ENCODE results near the gene MEIKIN.

DNA sequence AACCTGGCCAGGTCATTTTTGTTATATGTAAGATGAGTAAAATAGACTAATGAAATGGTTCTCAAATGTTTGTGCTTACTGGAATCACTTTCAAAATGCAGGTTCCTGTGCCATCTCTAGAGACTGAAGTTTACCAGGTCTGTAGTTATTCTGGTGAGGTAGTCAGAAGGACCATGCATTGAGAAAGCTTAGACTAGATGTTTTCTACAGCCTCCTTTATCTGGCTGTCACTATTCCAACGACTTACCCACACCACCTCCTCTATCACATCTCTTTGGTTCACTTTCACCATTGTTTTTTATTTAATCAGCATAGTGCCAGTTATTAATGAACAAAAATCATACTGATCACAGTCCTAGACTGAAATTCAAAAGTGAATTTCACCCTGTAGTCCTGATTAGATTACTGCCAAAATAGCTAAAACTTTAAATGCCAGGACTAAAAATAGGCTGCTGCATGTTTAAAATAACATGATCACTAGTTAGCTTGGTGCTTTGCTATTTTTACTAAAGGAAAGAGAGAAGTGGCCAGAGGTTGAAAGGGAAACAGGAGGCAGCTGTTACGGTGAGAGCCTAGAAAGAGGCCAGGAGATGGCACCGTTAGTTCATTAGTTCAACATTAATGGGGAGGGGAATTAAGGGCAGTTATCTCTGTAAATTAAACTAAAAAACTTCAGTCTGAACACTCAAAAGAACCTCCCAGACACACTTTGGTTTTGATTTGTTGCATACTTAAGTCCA lies 134.8 kb downstream of the MEIKIN start:
- no peak for TF ChIP-seq CTCF (IDR thresholded peaks at IDR 0.05; ENCODE audit: poor library complexity, severe bottlenecking)
- no peak for TF ChIP-seq EZH2 (IDR thresholded peaks at IDR 0.05; ENCODE audit: borderline replicate concordance, insufficient read depth, low read length, poor library complexity, severe bottlenecking)
- no peak for TF ChIP-seq REST (IDR thresholded peaks at IDR 0.05; ENCODE audit: borderline replicate concordance)
- TF ChIP-seq POLR2AphosphoS5 (IDR thresholded peaks at IDR 0.05) = no peak
- TF ChIP-seq MXI1 (conservative IDR thresholded peaks at IDR 0.05; ENCODE audit: poor library complexity, severe bottlenecking) = no peak
- TF ChIP-seq RAD21 (conservative IDR thresholded peaks at IDR 0.05) = no peak
- no peak for TF ChIP-seq EP300 (conservative IDR thresholded peaks at IDR 0.05; ENCODE audit: poor library complexity, severe bottlenecking)
- no peak for TF ChIP-seq TAF1 (IDR thresholded peaks at IDR 0.05; ENCODE audit: low read depth)
- no peak for TF ChIP-seq SMC3 (conservative IDR thresholded peaks at IDR 0.05; ENCODE audit: poor library complexity)

All from neural cell (in vitro differentiated cells).